Islet precursor cell (in vitro differentiated cells): ENCODE results near the gene TUBA4B.
"Not testable (repeated sequence)": the region's sequence is repeated elsewhere in the genome, so short reads cannot be mapped to it uniquely, and the experiment has no call there.

Experiments
- DNase-seq: peaks from one replicate; pipeline ENCODE4 v3.0.0-alpha.2; 2018

The TUBA4B gene

DNA sequence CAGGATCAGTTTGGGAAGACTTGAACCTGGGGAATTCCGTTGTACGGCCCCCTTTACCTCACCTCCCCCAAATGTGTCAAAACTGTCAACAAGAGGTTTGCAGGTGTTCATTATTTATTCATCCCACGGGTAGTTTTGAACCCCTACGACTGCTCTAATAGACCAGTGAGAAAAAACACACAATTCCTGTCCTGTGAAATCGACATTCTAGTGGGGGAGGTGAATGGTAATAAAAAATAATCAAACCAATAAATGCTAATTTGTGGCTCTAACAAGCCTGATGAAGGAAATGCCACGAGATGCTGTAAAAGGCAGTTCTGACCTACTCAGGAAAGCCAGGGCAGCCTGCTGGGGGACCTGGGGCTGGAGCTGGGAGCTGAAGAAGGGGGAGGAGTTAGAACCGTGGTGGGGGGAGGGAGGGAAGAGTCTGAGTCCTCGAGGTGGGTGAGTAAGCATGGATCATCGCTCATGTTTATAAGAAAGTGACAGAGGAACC, 25.7 kb downstream of the TUBA4B start:
- no peak for DNase-seq

DNA sequence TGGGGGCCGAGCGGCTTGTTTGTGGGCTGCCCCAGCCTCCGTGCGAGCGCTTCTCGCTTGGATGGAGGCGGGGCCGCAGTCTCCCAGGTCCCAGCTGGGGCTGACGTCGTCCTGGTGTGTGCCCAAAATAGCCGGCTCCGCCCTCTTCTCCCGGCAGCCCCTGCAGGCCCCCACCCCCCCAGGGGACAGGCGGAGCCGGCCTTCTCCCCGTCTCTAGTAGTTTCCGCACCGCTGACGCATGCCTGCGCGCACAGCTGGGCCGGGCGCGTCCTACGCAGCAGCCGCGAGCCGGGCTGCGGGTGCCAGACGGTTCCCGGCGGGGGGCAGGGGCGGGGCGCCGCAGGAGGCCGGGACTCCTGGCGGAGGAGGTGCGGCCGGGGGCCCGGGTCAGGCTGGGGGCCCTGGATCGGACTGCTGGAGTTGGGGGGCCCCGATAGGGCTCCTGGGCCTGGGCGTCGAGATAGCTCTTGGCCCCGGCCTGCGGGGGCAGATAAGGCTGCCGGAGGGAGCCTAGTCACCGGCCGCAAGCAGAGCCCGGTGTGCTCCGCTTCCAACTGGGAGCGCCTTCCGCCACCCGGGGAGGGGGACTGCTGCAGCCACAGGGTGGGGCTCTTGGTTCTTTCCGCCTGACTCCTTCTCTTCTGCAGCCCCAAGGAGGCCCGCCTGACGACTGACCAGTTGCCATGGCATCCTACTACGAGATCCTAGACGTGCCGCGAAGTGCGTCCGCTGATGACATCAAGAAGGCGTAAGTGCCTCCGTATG, 26.3 kb downstream of the TUBA4B start, which contains the start of gene DNAJB2:
Gene DNAJB2 (plus strand): TSS at position 216 of the 765 bp plus-strand sequence. CDS start 468 bp downstream, at position 684.
- peak; percentile 99 for DNase-seq

DNA sequence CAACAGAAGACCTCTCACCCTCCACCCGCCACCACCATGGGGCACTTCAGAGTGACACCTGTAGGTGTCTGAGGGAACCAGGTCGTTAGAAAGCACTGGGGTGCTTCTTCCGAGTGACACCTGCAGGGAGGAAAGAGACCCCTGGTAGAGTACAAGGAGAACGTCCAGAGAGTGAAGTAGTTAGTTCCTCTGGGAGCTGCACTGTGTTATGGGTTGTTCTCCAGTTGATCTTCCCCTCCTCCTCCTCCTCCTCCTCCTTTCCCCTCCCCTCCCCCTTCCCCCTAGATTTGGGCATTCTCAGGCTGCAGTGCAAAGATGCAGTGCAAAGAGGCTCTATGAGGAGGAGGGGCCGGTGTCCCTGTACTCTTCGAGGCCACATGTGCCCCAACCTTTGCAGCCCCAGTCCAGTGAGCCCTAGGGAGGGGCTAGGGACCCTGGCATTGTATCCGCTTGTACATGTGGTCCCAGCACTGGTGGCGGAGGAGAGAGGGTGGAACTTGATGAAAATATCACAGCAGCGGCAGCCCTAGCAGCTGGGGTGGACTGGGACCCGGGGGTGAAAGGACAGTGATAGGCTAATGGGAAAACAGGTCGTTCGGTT, 27.0 kb downstream of the TUBA4B start:
- DNase-seq: no peak

GRCh38 chr2:219280651-219281050, 27.6 kb downstream of the TUBA4B start:
- DNase-seq: no peak

GRCh38 chr2:219281588-219281987, 28.5 kb downstream of the TUBA4B start:
- peak; percentile 69 for DNase-seq

- DNase-seq: peak; percentile 6
Observed at GRCh38 chr2:219282375-219282774, 29.3 kb downstream of the TUBA4B start.

- no peak for DNase-seq
Observed at GRCh38 chr2:219282943-219283581, 30.0 kb downstream of the TUBA4B start.

DNA sequence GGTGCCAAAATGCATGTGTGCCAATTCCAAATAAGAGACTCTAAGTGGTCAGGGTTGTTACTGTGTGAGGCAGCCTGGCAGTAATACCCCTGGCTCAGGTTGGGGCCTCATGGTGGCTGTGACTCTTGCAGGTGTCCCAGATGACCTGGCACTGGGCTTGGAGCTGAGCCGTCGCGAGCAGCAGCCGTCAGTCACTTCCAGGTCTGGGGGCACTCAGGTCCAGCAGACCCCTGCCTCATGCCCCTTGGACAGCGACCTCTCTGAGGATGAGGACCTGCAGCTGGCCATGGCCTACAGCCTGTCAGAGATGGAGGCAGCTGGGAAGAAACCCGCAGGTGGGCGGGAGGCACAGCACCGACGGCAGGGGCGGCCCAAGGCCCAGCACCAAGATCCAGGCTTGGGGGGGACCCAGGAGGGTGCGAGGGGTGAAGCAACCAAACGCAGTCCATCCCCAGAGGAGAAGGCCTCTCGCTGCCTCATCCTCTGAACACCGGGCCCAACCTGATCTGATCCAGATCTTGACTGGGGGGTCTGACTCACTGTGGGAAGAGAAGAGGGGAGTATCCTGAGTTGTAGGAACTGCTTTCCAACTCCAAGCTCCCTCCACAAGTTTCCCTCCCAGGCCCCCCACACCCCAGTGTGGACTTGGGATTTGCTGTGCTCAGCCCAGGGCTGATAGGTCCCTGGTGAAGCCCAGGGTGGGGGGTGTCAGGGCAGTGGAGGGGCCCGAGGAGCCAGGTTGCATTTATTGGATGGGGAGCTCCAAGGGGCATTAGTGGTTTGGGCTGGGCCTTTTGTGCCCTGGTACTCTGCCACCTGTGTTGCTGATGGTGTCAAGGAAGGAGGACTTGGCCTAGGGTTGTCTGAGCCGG, 31.7 kb downstream of the TUBA4B start:
- DNase-seq: no peak

DNA sequence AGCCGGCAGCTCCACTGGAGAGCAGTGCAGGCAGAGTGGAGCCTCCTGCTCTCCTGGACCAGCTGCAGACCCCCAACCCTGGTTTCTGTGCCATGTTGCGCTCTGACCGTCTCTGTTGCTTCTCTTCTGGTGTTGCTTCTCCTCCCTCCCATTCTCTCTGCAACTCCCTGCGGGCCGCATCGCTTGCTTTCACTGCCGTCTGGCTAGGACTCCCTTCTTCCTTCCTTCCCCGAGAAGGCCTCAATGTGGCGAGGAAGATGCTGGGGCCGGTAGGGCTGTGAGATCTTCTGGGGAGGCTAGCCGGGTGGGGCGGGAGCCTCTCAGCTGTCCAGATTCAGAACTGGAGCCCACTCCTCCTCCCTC, 32.3 kb downstream of the TUBA4B start:
- DNase-seq: no peak

DNA sequence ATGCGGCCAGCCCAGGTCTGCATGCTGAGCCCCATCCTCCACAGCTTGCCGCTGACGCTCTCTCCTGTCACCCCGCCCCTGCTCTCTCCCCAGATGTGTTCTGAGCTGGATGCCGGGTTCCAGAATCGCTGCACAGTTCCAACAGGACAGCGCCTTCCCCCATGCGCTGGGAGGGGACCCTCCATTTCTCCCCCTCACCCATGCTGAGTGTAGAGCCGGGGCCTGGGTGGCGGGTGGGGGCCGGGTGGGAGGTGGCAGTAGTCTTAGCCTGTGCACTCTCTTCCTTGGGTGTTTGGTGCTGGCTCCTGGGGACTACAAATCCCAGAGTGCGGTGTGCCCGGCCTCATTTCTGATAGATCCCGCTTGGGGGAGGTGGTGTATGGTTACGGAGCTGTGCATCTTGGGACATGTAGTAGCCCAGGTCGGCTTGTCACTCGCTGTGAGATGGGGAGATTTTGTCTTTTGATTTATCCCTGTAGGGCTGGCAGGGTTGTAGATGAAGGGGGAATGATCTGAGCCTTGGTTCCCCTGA, 32.9 kb downstream of the TUBA4B start:
- DNase-seq: peak; percentile 71

GRCh38 chr2:219286436-219287115, 33.5 kb downstream of the TUBA4B start:
- no peak for DNase-seq

DNA sequence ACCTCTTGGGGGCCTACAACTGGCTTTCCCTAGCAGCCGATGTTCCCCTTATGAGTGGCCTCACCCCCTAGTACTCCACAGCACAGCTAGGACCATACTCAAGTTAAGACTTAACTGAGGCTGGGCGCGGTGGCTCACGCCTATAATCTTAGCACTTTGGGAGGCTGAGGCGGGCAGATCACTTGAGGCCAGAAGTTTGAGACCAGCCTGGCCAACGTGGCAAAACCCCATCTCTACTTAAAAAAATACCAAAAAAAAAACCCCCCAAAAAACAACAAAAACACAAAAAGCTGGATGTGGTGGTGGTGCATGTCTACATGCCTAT, 34.0 kb downstream of the TUBA4B start:
- DNase-seq: not testable (repeated sequence)

DNA sequence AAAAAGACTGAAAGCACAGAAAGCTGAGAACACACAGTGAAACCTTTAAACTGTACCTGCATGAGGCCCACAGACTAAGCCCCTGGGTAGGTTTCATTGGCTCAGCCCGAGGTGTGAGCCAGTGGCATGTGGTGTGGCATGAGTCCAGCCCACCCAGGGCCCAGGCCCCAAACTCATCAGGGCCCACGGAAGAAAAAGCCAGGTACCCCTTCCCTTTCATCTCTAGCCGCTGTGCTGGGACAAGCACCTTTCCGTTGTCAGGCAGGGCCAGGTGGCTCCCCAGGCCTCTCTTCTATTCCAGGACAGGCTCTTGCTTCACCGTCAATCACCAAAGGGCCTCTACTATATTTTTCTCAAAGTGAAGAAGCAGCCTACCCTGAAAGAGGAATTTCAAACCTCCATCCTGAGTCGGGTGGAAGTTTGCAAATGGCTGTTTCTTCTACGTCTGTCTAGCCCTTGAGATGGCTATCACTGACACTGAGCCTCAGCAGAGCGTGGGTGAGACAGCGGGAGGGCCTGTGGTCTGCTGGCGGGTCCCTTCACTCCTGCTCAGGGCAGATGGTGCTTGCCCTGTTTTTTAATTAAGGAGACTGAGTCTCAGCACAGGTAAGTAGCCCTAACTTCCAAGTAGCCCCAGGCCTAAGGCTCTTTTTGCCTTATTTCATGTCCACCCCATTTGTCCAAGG, 34.7 kb downstream of the TUBA4B start:
- peak; percentile 74 for DNase-seq

GRCh38 chr2:219289195-219289536, 36.1 kb downstream of the TUBA4B start:
- no peak for DNase-seq

DNA sequence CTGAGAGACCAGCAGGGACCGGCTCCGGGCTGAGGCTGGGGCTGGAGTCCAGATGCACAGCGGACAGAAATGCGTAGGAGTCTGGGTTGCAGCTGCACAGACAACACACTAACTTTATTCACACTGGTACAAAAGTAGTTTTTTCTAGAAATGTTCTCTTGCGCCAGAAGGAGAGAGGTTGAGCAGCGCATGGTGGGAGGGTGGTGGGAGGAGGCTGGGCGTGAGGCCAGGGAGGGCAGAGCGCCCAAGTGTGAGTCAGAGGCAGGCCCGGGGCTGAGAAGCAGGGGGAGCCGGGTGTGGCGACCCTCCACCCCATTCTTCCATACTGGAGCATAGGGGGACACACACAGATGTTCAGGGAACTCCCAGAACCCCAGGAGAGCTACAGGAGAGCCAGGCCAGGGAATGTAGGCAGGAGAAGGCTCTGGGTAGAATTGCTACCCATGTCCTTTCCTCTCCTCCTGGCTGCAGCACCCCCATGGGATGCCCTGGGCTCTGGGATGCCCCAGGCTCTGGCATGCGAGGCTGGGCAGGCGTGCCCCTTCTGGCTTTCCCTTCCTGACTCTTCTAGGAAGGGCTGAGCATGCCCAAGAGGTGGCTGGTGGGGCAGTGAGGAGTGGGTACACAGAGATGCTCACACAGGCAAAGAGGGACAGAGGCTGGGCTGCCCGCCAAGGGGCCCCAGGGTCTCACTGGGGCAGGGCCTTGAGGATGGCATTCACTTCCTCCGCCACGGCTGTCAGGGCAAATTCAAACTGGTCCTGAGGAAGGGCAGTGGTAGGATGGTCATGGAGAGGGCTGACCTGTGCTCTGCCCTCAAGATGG, 36.7 kb downstream of the TUBA4B start:
- DNase-seq: no peak

- DNase-seq: no peak
Observed at GRCh38 chr2:219290381-219291171, 37.5 kb downstream of the TUBA4B start.

GRCh38 chr2:219291394-219291793, 38.4 kb downstream of the TUBA4B start:
- no peak for DNase-seq

DNA sequence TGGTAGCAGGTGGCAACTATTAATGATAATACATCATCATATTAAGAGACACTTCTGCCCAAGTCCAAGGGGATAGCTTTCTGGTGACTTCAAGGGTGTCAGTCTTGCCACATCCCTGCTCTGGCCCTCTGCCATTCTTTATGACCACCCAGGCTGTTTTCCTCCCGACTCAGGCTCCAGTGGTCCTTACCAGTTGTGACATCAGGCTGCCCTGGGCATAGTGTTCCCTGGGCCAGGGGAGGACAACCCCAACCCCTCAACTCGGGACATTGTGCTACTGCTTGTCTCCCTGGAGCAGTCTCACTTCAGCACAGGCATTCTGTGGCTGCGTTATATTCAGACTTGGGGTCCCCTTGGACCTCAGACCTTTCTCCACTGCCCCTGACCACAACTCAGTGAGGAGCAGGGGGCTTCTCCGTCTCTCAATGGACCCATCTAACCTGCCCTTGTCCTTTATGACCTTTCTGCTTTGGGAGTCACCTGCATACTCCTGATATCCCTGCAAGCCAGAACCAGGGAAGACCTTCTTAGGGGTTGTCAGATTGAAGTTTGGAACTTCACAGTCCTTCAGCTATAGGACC, 39.0 kb downstream of the TUBA4B start:
- DNase-seq: peak; percentile 36

DNA sequence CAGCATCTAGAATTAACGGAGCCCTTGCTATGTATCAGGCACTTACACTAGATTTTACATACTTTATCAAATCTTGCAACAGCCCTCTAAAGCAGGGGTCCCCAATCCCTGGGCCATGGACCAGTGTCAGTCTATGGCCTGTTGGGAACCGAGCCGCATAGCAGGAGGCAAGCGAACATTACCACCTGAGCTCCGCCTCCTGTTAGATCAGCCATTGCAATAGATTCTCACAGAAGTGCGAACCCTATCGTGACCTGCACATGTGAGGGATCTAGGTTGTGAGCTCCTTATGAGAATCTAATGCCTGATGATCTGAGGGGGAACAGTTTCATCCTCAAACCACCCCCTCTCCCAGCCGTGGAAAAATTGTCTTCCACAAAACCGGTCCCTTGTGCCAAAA, 39.6 kb downstream of the TUBA4B start:
- DNase-seq: no peak
